Mesendoderm (in vitro differentiated cells): ENCODE measurements around the gene PRDM16.

ENCODE experiments used
- DNase-seq: peaks from one replicate; pipeline ENCODE4 v3.0.0; 2013
- H2AK5ac ChIP-seq: 2 replicates; pipeline ENCODE4 v1.6.1; 2013; ENCODE audit warnings: low read length, inconsistent platforms
- H2BK120ac ChIP-seq: 2 replicates; pipeline ENCODE4 v1.6.1; 2013; ENCODE audit warnings: low read depth, mild to moderate bottlenecking, low read length, moderate library complexity, mixed read lengths
- H2BK15ac ChIP-seq: replicated peaks from 2 replicates; pipeline ENCODE4 v1.6.1; 2013; ENCODE audit warnings: low read depth, mild to moderate bottlenecking, moderate library complexity
- H2BK5ac ChIP-seq: 2 replicates; pipeline ENCODE4 v1.6.1; 2013; ENCODE audit warnings: low read length, inconsistent platforms
- H3K18ac ChIP-seq: 2 replicates; pipeline ENCODE4 v1.6.1; 2013; ENCODE audit warnings: mild to moderate bottlenecking, low read length, mixed read lengths
- H3K23ac ChIP-seq: one replicate; pipeline ENCODE4 v1.6.1; 2013; ENCODE audit warnings: low read length
- H3K27ac ChIP-seq: 2 replicates; pipeline ENCODE4 v1.5.1; 2013; ENCODE audit warnings: low read depth, mild to moderate bottlenecking, inconsistent platforms, low read length, moderate library complexity
- H3K27me3 ChIP-seq: 2 replicates; pipeline ENCODE4 v1.6.1; 2013; ENCODE audit warnings: low read length, control low read depth, mild to moderate bottlenecking, inconsistent platforms; ENCODE audit not compliant: insufficient read depth, poor library complexity
- H3K36me3 ChIP-seq: 2 replicates; pipeline ENCODE4 v1.6.1; 2013; ENCODE audit warnings: low read length, inconsistent platforms; ENCODE audit not compliant: control insufficient read depth, insufficient read depth
- H3K4ac ChIP-seq: one replicate; pipeline ENCODE4 v1.6.1; 2013; ENCODE audit warnings: low read depth, mild to moderate bottlenecking, low read length, moderate library complexity
- H3K4me1 ChIP-seq: 2 replicates; pipeline ENCODE4 v1.6.1; 2013; ENCODE audit warnings: low read depth, low read length, inconsistent platforms; ENCODE audit not compliant: control insufficient read depth
- H3K4me2 ChIP-seq: 2 replicates; pipeline ENCODE4 v1.6.1; 2013; ENCODE audit warnings: low read length
- H3K4me3 ChIP-seq: 2 replicates; pipeline ENCODE4 v1.5.1; 2013; ENCODE audit warnings: mild to moderate bottlenecking, low read length
- H3K56ac ChIP-seq: one replicate; pipeline ENCODE4 v1.6.1; 2013; ENCODE audit warnings: low read length
- H3K79me1 ChIP-seq: 2 replicates; pipeline ENCODE4 v1.6.1; 2013; ENCODE audit warnings: low read length, inconsistent platforms
- H3K79me2 ChIP-seq: 2 replicates; pipeline ENCODE4 v1.6.1; 2013; ENCODE audit warnings: mild to moderate bottlenecking, low read length; ENCODE audit not compliant: control insufficient read depth, insufficient read depth
- H3K9ac ChIP-seq: 2 replicates; pipeline ENCODE4 v1.6.1; 2013; ENCODE audit warnings: low read length, inconsistent platforms
- H4K5ac ChIP-seq: one replicate; pipeline ENCODE4 v1.6.1; 2013; ENCODE audit warnings: low read length
- H4K8ac ChIP-seq: one replicate; pipeline ENCODE4 v1.6.1; 2013; ENCODE audit warnings: low read depth, mild to moderate bottlenecking, control low read depth, low read length, moderate library complexity
- WGBS: extraction: QIAGEN DNeasy Blood & Tissue Kit; methylation state at CpG from one replicate; pipeline ENCODE4 v1.1.7; 2013; ENCODE audit warnings: low lambda C conversion rate, missing lambda C conversion rate; ENCODE audit not compliant: insufficient coverage; ENCODE audit errors: extremely low coverage; 5-methylcytosine and 5-hydroxymethylcytosine counted together

Gene PRDM16

DNA sequence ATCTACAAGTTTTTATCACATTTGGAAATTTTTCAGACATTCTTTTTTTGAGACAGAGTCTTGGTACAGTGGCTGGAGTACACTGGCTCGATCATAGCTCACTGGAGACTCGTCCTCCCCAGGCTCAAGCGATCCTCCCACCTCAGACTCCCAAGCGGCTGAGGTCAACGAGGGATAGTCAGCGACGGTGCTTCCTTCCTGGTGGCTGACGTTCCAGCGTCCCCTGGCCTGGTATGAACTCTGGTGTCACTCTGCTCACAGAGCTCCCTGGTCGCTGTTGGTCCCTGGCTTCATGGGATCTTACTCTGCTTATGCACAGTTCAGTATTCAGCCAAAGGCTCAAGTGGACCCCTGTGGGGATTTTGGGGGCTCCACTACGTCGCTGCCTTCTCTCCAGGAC lies 382.0 kb downstream of the PRDM16 start:
- WGBS, result no CpG with 5 or more reads among the region's 12 CpGs
- H2AK5ac ChIP-seq, result no peak overlapping the region

GRCh38 chr1:3451994-3452865 lies 383.2 kb downstream of the PRDM16 start:
- Histone ChIP-seq H3K4me2 (no peak overlapping the region), H3K27me3 (no peaks in the 10 kb centered on the region), H3K4me1 (peaks cover 11% of the 10 kb centered on the region), H3K18ac (no peak overlapping the region), H2BK5ac (no peak overlapping the region), H2BK15ac (no peak overlapping the region), H4K8ac (no peak overlapping the region), H3K4me3 (no peak overlapping the region), H2BK120ac (no peak overlapping the region), H3K9ac (no peak overlapping the region), H2AK5ac (no peak overlapping the region), H3K23ac (no peak overlapping the region), H4K5ac (no peak overlapping the region), H3K4ac (no peak overlapping the region), H3K36me3 (no peaks in the 10 kb centered on the region), H3K79me1 (peaks cover 4% of the 10 kb centered on the region), H3K79me2 (peaks cover 3% of the 10 kb centered on the region), H3K56ac (peak overlapping the region; percentile 65), H3K27ac (no peak overlapping the region)
- WGBS, result no CpG with 5 or more reads among the region's 23 CpGs
- no peak for DNase-seq

More for the DNA sequence above, 382.0 kb downstream of the PRDM16 start:
- H3K18ac ChIP-seq, result no peak overlapping the region
- H3K79me1 ChIP-seq, result peaks cover 4% of the 10 kb centered on the region
- no peak for DNase-seq
- peaks cover 3% of the 10 kb centered on the region for H3K79me2 ChIP-seq
- no peak overlapping the region for H3K4me2 ChIP-seq
- H3K9ac ChIP-seq, result no peak overlapping the region
- H4K8ac ChIP-seq, result no peak overlapping the region
- no peak overlapping the region for H3K23ac ChIP-seq
- no peak overlapping the region for H3K4me3 ChIP-seq
- H3K27me3 ChIP-seq, result no peaks in the 10 kb centered on the region
- no peak overlapping the region for H3K27ac ChIP-seq
- no peak overlapping the region for H2BK120ac ChIP-seq
- no peak overlapping the region for H2BK15ac ChIP-seq
- no peak overlapping the region for H3K4ac ChIP-seq
- H3K36me3 ChIP-seq, result no peaks in the 10 kb centered on the region
- peaks cover 11% of the 10 kb centered on the region for H3K4me1 ChIP-seq
- no peak overlapping the region for H3K56ac ChIP-seq
- H2BK5ac ChIP-seq, result no peak overlapping the region
- no peak overlapping the region for H4K5ac ChIP-seq

DNA sequence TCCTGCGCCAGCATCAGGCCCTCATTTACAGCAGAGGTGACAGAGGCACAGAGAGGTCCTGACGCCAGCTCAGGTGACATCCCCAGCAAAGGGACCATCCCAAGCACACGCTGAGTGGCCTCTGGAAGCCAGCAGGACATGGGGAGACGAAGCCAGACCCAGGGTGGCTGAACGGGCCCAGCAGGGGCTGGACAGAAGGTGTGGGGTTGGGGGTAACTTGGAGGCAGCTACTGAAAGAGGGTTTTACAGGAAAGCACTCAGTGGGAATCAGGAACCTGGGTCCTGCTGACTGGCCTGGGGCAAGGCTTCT lies 383.8 kb downstream of the PRDM16 start:
- Histone ChIP-seq H3K79me2 (peaks cover 3% of the 10 kb centered on the region), H3K18ac (no peak overlapping the region), H3K23ac (no peak overlapping the region), H2BK15ac (no peak overlapping the region), H2AK5ac (no peak overlapping the region), H4K8ac (no peak overlapping the region), H3K4ac (no peak overlapping the region), H3K4me1 (peaks cover 11% of the 10 kb centered on the region), H3K27me3 (no peaks in the 10 kb centered on the region), H3K36me3 (no peaks in the 10 kb centered on the region), H3K4me3 (no peak overlapping the region), H3K27ac (no peak overlapping the region), H3K4me2 (no peak overlapping the region), H2BK5ac (no peak overlapping the region), H2BK120ac (no peak overlapping the region), H3K56ac (peak overlapping the region; percentile 65), H3K9ac (peak overlapping the region; percentile 43), H3K79me1 (peaks cover 4% of the 10 kb centered on the region), H4K5ac (no peak overlapping the region)
- no CpG with 5 or more reads among the region's 5 CpGs for WGBS
- DNase-seq, result no peak

- Histone ChIP-seq H3K27me3 (no peaks in the 10 kb centered on the region), H3K27ac (no peak overlapping the region)
- no CpG with 5 or more reads among the region's 18 CpGs for WGBS
These were observed 384.3 kb downstream of the PRDM16 start for GRCh38 chr1:3453203-3453761.

DNA sequence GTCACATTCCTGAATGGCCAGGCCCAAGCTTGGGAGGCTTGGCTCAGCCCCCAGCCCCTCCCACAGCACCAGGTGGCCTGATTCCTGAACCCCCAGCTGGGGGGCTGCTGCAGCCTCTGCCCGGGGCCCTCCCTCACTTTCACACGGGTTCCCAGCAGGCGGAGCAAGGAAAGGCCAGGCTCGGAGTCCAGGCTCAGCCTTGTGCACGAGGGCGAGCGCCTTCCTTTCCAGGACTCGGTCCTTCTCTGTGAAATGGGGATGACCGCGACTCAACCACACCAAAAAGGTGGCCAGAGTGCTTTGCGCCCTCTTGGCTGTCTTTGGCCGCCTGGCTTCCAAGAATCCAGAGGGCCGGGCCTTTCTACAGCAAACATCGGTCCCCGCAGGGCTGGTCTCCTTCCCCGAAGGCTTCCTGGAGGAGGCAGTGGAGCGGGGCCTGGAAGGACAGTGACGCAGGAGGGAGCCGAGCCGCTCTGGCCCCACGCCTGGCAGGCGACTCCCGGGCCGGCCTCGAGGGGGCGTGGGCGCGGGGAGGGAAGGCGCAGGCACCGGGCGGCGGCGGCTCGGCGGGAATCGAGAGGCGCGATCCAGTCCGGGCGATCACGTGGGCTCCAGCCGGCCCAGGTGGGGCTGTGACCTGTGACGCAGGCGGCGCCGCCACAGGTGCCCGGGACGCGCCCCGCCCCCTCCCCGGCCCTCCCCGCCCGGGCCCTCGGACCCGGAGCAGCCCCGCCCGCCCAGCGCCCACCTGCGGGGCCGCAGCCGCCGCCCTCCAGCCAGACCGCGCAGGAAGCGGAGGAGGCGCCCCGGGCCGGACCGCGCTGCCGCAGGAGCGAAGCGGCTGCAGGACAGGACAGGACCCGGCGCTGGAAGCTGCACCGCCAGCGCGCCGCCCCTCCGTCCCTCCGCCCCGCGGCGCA lies 385.1 kb downstream of the PRDM16 start, which contains the start of gene ARHGEF16:
Gene ARHGEF16, plus strand, starts transcription at position 775 of the 920 bp plus-strand sequence. CDS start 8,420 bp downstream, outside the sequence.
- H3K27me3 ChIP-seq, result no peaks in the 10 kb centered on the region
- no peak within 1 kb of the TSS for H4K5ac ChIP-seq
- peaks cover 4% of the 10 kb centered on the region for H3K79me1 ChIP-seq
- H2BK15ac ChIP-seq, result no peak within 1 kb of the TSS
- peaks cover 3% of the 10 kb centered on the region for H3K79me2 ChIP-seq
- peak within 1 kb of the TSS; percentile 99 for H2AK5ac ChIP-seq
- WGBS, result no CpG with 5 or more reads among the region's 84 CpGs
- H3K4me3 ChIP-seq, result peak within 1 kb of the TSS; percentile 42
- peaks cover 11% of the 10 kb centered on the region for H3K4me1 ChIP-seq
- H3K27ac ChIP-seq, result peak within 1 kb of the TSS; percentile 96
- no peaks in the 10 kb centered on the region for H3K36me3 ChIP-seq
- peak within 1 kb of the TSS; percentile 84 for H3K4me2 ChIP-seq
- peak within 1 kb of the TSS; percentile 82 for H3K9ac ChIP-seq
- H3K23ac ChIP-seq, result peak within 1 kb of the TSS; percentile 73
- H4K8ac ChIP-seq, result peak within 1 kb of the TSS; percentile 41
- peak within 1 kb of the TSS; percentile 93 for H3K18ac ChIP-seq
- H2BK120ac ChIP-seq, result peak within 1 kb of the TSS; percentile 52
- H3K4ac ChIP-seq, result peak within 1 kb of the TSS; percentile 84
- peak; percentile 94 for DNase-seq
- peak within 1 kb of the TSS; percentile 84 for H2BK5ac ChIP-seq
- H3K56ac ChIP-seq, result peak within 1 kb of the TSS; percentile 97

More at GRCh38 chr1:3453203-3453761, 384.3 kb downstream of the PRDM16 start:
- Histone ChIP-seq H4K8ac (no peak overlapping the region), H2AK5ac (peak overlapping the region; percentile 44), H2BK5ac (no peak overlapping the region), H3K4ac (no peak overlapping the region), H2BK120ac (no peak overlapping the region), H3K23ac (peak overlapping the region; percentile 73), H4K5ac (no peak overlapping the region), H3K9ac (peak overlapping the region; percentile 57), H3K79me2 (peaks cover 3% of the 10 kb centered on the region), H3K18ac (no peak overlapping the region), H2BK15ac (no peak overlapping the region), H3K56ac (peak overlapping the region; percentile 65), H3K4me3 (no peak overlapping the region), H3K79me1 (peaks cover 4% of the 10 kb centered on the region), H3K36me3 (no peaks in the 10 kb centered on the region), H3K4me1 (peaks cover 11% of the 10 kb centered on the region), H3K4me2 (no peak overlapping the region)
- DNase-seq, result peak; percentile 87
